GM12873 (cell line): ENCODE data around the gene DACH2.
A peak's percentile ranks its signal among the peaks of the same experiment; 100 is the strongest.

Experiments used
- TF ChIP-seq, protein P1 (sequence below): IDR thresholded peaks from 2 replicates; pipeline ENCODE4 v1.5.1; 2012; ENCODE audit warnings: low read depth, mild to moderate bottlenecking, moderate library complexity, low read length, control low read depth; ENCODE audit not compliant: insufficient read depth; ENCODE audit errors: missing control alignments

Gene DACH2

GRCh38 chrX:86714441-86714840 lies 566.2 kb downstream of the DACH2 start:
- TF ChIP-seq, protein P1, sequence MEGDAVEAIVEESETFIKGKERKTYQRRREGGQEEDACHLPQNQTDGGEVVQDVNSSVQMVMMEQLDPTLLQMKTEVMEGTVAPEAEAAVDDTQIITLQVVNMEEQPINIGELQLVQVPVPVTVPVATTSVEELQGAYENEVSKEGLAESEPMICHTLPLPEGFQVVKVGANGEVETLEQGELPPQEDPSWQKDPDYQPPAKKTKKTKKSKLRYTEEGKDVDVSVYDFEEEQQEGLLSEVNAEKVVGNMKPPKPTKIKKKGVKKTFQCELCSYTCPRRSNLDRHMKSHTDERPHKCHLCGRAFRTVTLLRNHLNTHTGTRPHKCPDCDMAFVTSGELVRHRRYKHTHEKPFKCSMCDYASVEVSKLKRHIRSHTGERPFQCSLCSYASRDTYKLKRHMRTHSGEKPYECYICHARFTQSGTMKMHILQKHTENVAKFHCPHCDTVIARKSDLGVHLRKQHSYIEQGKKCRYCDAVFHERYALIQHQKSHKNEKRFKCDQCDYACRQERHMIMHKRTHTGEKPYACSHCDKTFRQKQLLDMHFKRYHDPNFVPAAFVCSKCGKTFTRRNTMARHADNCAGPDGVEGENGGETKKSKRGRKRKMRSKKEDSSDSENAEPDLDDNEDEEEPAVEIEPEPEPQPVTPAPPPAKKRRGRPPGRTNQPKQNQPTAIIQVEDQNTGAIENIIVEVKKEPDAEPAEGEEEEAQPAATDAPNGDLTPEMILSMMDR = no peak

- TF ChIP-seq, protein P1 = no peak
Observed at GRCh38 chrX:86724277-86724676, 576.0 kb downstream of the DACH2 start.

DNA sequence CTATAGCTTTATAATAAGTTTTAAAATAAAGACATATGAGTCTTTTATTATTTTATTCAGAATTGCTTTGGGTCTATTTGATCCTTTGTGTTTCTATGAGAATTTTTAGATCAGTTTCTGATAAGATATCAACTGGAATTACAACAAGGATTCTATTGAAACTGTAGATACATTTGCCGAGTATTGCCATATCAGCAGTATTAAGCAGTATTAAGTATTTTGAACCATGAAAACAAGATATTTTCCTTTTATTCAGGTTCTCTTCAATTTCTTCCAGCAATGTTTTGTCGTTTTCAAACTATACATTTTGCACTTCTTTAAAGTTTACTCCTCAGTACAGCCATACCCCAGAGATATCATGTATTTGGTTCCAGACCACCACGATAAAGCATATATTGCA lies 598.8 kb downstream of the DACH2 start:
- TF ChIP-seq, protein P1 = no peak

GRCh38 chrX:86805241-86805640 lies 657.0 kb downstream of the DACH2 start:
- TF ChIP-seq, protein P1 = no peak

DNA sequence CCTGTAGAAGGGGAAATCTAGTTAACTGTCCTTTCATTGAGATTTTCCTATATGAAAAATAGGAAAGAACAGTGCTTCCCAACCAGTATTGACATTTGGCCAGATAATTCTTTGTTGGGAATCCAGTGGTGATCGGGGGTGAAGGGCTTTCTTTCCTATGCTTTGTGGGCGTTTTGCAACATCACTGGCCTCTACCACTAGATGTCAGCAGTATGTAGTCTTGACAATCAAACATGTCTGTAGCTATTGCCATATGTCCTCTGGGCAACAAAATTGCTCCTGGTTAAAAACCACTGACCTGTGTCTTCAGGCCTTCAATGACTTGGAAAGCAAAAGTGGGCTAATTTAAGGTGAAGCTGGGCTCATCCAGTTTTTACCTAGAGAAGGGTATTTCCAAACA lies 658.5 kb downstream of the DACH2 start:
- TF ChIP-seq, protein P1 = peak; percentile 65

- TF ChIP-seq, protein P1 = no peak
Observed at GRCh38 chrX:86809651-86810050, 661.4 kb downstream of the DACH2 start.

DNA sequence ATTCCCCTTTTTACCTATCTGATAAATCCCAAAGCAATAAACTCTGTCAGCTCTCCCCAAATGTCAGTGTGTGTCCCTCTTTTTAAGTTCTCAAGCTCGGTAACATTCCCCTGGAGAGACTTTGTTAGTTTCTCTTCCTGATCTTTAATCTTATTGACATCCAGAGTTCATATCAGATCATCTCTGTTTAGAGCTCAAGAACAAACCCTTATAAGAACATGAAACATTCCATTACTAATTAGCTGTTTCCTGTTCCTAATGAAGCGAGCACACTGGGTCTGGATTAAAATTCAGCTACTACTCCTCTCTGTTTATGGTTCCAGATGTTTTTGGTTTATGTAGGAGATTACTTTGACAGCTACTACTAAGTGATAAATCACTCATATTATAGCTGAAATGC lies 681.5 kb downstream of the DACH2 start:
- TF ChIP-seq, protein P1 = no peak

- TF ChIP-seq, protein P1 = no peak
Observed at GRCh38 chrX:86830685-86831084, 682.4 kb downstream of the DACH2 start.
